HK-2 (cell line): Measurements from ENCODE around the gene FAM83D.
A peak's percentile ranks its signal among the peaks of the same experiment; 100 is the strongest.
"Not testable (repeated sequence)": the region's sequence is repeated elsewhere in the genome, so short reads cannot be mapped to it uniquely, and the experiment has no call there.

Experiments used
- DNase-seq: peaks from one replicate; pipeline ENCODE4 v3.0.0-alpha.2; 2018; ENCODE audit not compliant: unreplicated experiment

FAM83D gene

GRCh38 chr20:38934530-38934929, 8.3 kb downstream of the FAM83D start:
- no peak for DNase-seq

GRCh38 chr20:38935285-38935684, 9.1 kb downstream of the FAM83D start:
- no peak for DNase-seq

GRCh38 chr20:38935967-38936407, 9.8 kb downstream of the FAM83D start:
- no peak for DNase-seq

GRCh38 chr20:38937000-38937399, 10.8 kb downstream of the FAM83D start:
- no peak for DNase-seq

- DNase-seq: no peak
These were observed 11.8 kb downstream of the FAM83D start for GRCh38 chr20:38937978-38938473.

- no peak for DNase-seq
These were observed 13.5 kb downstream of the FAM83D start for GRCh38 chr20:38939686-38940085.

- DNase-seq: no peak
These were observed 14.4 kb downstream of the FAM83D start for GRCh38 chr20:38940644-38941043.

GRCh38 chr20:38941726-38942389, 15.6 kb downstream of the FAM83D start:
- no peak for DNase-seq

- no peak for DNase-seq
These were observed 18.8 kb downstream of the FAM83D start for GRCh38 chr20:38945012-38945411.

GRCh38 chr20:38946836-38947235, 20.6 kb downstream of the FAM83D start:
- no peak for DNase-seq

GRCh38 chr20:38947931-38948362, 21.7 kb downstream of the FAM83D start:
- no peak for DNase-seq

- DNase-seq: no peak
These were observed 24.0 kb downstream of the FAM83D start for GRCh38 chr20:38950254-38950653.

- DNase-seq: no peak
These were observed 25.4 kb downstream of the FAM83D start for GRCh38 chr20:38951611-38952010.

GRCh38 chr20:38952153-38952552, 25.9 kb downstream of the FAM83D start:
- no peak for DNase-seq

GRCh38 chr20:38953630-38954340, 27.6 kb downstream of the FAM83D start:
- no peak for DNase-seq

- DNase-seq: no peak
These were observed 31.1 kb downstream of the FAM83D start for GRCh38 chr20:38957235-38957876.

GRCh38 chr20:38957915-38958485, 31.8 kb downstream of the FAM83D start:
- DNase-seq: no peak

GRCh38 chr20:38960187-38960687, 34.0 kb downstream of the FAM83D start:
- DNase-seq: not testable (repeated sequence)

- no peak for DNase-seq
These were observed 35.4 kb downstream of the FAM83D start for GRCh38 chr20:38961530-38962043.

GRCh38 chr20:38962044-38962927, 36.1 kb downstream of the FAM83D start, which contains the start of gene DHX35:
Gene DHX35, plus strand, starts transcription at chr20:38962344. Its CDS starts 24 bp downstream, at chr20:38962368.
- DNase-seq: peak; percentile 99

- DNase-seq: no peak
These were observed 36.7 kb downstream of the FAM83D start for GRCh38 chr20:38962928-38963401.
